Mucosa of descending colon (tissue), 3 donors: ENCODE measurements around the gene ARID1A. TPM values are rescaled to one million over a fixed set of nuclear protein-coding genes. Genes with fewer than 3 reads are reported as not detected.

Experiments used
- ATAC-seq: fragments of 200-7000 bp; cut with Tn5 transposase; one replicate; pipeline ENCODE4 v1.9.1; 2020; ENCODE audit warnings: mild to moderate bottlenecking, moderate library complexity
- DNase-seq, 3 donors: peaks; one replicate each; pipeline ENCODE4 v3.0.0-alpha.2; 2020
- H3K36me3 ChIP-seq: fragments of 200-600 bp; one replicate; pipeline ENCODE4 v1.8.0; 2021; ENCODE audit warnings: low read depth, mild to moderate bottlenecking
- H3K4me1 ChIP-seq: fragments of 200-600 bp; one replicate; pipeline ENCODE4 v1.8.0; 2021; ENCODE audit warnings: low read depth, mild to moderate bottlenecking
- H3K4me3 ChIP-seq: fragments of 200-600 bp; one replicate; pipeline ENCODE4 v1.8.0; 2021; ENCODE audit warnings: mild to moderate bottlenecking
- H3K9me3 ChIP-seq: fragments of 200-600 bp; one replicate; pipeline ENCODE4 v1.8.0; 2021; ENCODE audit warnings: mild to moderate bottlenecking
- CTCF ChIP-seq: fragments of 200-600 bp; IDR thresholded peaks from one replicate; pipeline ENCODE4 v1.8.0; 2022; ENCODE audit warnings: antibody characterized with exemption, mild to moderate bottlenecking
- intact Hi-C, 2 donors: fragments of 100-400 bp; cut with DNase I in 1 of 2; cut with micrococcal nuclease in 1 of 2; formaldehyde crosslinking; loops; one replicate each; pipeline versions ENCODE4 v1.11.0 to v1.11.1; 2022; cut with DNase I, micrococcal nuclease
- total RNA-seq, 3 donors: library from RNA; stranded (reverse); fragmentation: NEBNext Ultra II Directional in 2 of 3; extraction: Animal tissue kit (Norgen Biotek cat#: 25700) in 2 of 3; gene quantifications; one replicate each; pipeline versions ENCODE4 v1.2.1 to v1.2.4, GENCODE V29; 2021 to 2023
- donor health status: DM: no; HTN: no; CAD: no; lungs with moderate emphysema.
- donor health status: DM: no; HTN: no; CAD: no.
- donor health status: DM: no; HTN: yes; CAD: no.

The ARID1A gene
- total RNA-seq, 3 donors from 2014 or later = 59.9 to 81.2 (median 65.4) TPM

GRCh38 chr1:26784886-26785285, 89.1 kb downstream of the ARID1A start:
- DNase-seq = no peak
- peaks cover under 1% of the 10 kb centered on the region for H3K36me3 ChIP-seq
- intact Hi-C loops = loop anchor here (5.0 to 10.0 kb wide), 3 partner anchors 90 to 183 kb away; partner anchors contain the start of gene ARID1A (in 1 of the 2)
- no peak for ATAC-seq
- H3K4me3 ChIP-seq = no peak overlapping the region
- no peaks in the 10 kb centered on the region for H3K9me3 ChIP-seq
- H3K4me1 ChIP-seq = peaks cover 49% of the 10 kb centered on the region
- TF ChIP-seq CTCF = no peak

GRCh38 chr1:26785611-26786436, 90.0 kb downstream of the ARID1A start:
- H3K4me1 ChIP-seq = peaks cover 49% of the 10 kb centered on the region
- H3K4me3 ChIP-seq = no peak overlapping the region
- H3K36me3 ChIP-seq = no peaks in the 10 kb centered on the region
- ATAC-seq = no peak
- DNase-seq = peak in 1 of 3 donors; percentile 66
- TF ChIP-seq CTCF = no peak
- intact Hi-C loops = loop anchor here (5.0 to 10.0 kb wide), 3 partner anchors 91 to 184 kb away; partner anchors contain the start of gene ARID1A (in 1 of the 2)
- H3K9me3 ChIP-seq = no peaks in the 10 kb centered on the region

GRCh38 chr1:26786437-26787380, 90.9 kb downstream of the ARID1A start:
- intact Hi-C loops = loop anchor here (5.0 to 10.0 kb wide), 3 partner anchors 92 to 184 kb away; partner anchors contain the start of gene ARID1A (in 1 of the 2)
- H3K36me3 ChIP-seq = no peaks in the 10 kb centered on the region
- H3K4me3 ChIP-seq = no peak overlapping the region
- no peak for TF ChIP-seq CTCF
- DNase-seq = peak; percentile 60 to 68 (median 66)
- H3K4me1 ChIP-seq = peaks cover 49% of the 10 kb centered on the region
- no peaks in the 10 kb centered on the region for H3K9me3 ChIP-seq
- ATAC-seq = peak; percentile 10

- intact Hi-C loops = loop anchor here (5.0 to 10.0 kb wide), 3 partner anchors 93 to 185 kb away; partner anchors contain the start of gene ARID1A (in 1 of the 2)
- DNase-seq = no peak
- peak; percentile 29 for ATAC-seq
- no peaks in the 10 kb centered on the region for H3K36me3 ChIP-seq
- peak overlapping the region; percentile 64 for H3K4me3 ChIP-seq
- H3K4me1 ChIP-seq = peaks cover 49% of the 10 kb centered on the region
- no peak for TF ChIP-seq CTCF
- no peaks in the 10 kb centered on the region for H3K9me3 ChIP-seq
These were observed 91.5 kb downstream of the ARID1A start for GRCh38 chr1:26787381-26787705.

- intact Hi-C loops = loop anchor here (5.0 to 10.0 kb wide), 3 partner anchors 93 to 186 kb away; partner anchors contain the start of gene ARID1A (in 1 of the 2)
- peak within 1 kb of the TSS; percentile 64 for H3K4me3 ChIP-seq
- peaks cover 47% of the 10 kb centered on the region for H3K4me1 ChIP-seq
- peak; percentile 91 to 93 (median 93) for DNase-seq
- ATAC-seq = peak; percentile 89
- H3K9me3 ChIP-seq = no peaks in the 10 kb centered on the region
- no peak for TF ChIP-seq CTCF
- no peaks in the 10 kb centered on the region for H3K36me3 ChIP-seq
These were observed 92.1 kb downstream of the ARID1A start, which contains the start of gene PIGV for GRCh38 chr1:26787706-26788514. TSS of gene PIGV (plus strand) at chr1:26787950. CDS start at chr1:26790816, 2,866 bp downstream.
